Epithelial cell of proximal tubule (primary cell): ENCODE data around the gene TBC1D9B. TPM values are rescaled to one million over a fixed set of nuclear protein-coding genes. Genes with fewer than 3 reads are reported as not detected.
A peak's percentile ranks its signal among the peaks of the same experiment; 100 is the strongest.
"Not testable (repeated sequence)": the region's sequence is repeated elsewhere in the genome, so short reads cannot be mapped to it uniquely, and the experiment has no call there.

Experiments used
- DNase-seq: peaks from one replicate; pipeline ENCODE4 v3.0.0-alpha.2; 2011; ENCODE audit warnings: low read depth
- H3K4me3 ChIP-seq: 2 replicates; pipeline ENCODE4 v1.5.1; 2011; ENCODE audit warnings: low read depth, mild to moderate bottlenecking, low read length
- total RNA-seq: library from RNA; depleted of rRNA; stranded (reverse); fragments of >200 nt; gene quantifications from 2 replicates; pipeline ENCODE4 v1.2.3, GENCODE V29; 2015
- TF ChIP-seq, protein P1 (sequence below): conservative IDR thresholded peaks from 2 replicates; pipeline ENCODE4 v1.5.1; 2012; ENCODE audit warnings: low read depth, mild to moderate bottlenecking, low read length

The TBC1D9B gene
- total RNA-seq, 1 donor from 2014 or later: 69.0 TPM

DNA sequence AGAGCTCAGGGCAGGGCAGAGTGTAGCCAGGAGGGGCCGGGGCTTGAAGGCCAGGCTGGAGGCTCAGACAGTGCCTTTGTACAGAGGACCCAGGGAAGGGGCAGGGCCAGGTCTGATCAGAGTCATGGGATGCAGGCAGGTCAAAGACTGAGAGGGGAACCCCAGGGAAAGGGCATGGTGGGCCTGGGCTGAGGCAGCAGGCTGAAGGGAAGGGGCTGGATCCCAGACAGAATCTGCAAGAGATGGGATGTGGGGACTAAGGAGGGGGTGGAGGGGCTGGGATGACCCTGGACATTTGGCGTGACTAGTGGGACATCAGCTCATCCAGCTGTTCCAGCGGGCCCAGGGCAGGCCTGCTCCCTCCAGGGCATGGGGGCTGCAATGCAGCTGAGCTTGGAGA is 33.6 kb downstream of the TBC1D9B start:
- DNase-seq: no peak
- no peak overlapping the region for H3K4me3 ChIP-seq
- TF ChIP-seq, protein P1, sequence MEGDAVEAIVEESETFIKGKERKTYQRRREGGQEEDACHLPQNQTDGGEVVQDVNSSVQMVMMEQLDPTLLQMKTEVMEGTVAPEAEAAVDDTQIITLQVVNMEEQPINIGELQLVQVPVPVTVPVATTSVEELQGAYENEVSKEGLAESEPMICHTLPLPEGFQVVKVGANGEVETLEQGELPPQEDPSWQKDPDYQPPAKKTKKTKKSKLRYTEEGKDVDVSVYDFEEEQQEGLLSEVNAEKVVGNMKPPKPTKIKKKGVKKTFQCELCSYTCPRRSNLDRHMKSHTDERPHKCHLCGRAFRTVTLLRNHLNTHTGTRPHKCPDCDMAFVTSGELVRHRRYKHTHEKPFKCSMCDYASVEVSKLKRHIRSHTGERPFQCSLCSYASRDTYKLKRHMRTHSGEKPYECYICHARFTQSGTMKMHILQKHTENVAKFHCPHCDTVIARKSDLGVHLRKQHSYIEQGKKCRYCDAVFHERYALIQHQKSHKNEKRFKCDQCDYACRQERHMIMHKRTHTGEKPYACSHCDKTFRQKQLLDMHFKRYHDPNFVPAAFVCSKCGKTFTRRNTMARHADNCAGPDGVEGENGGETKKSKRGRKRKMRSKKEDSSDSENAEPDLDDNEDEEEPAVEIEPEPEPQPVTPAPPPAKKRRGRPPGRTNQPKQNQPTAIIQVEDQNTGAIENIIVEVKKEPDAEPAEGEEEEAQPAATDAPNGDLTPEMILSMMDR: no peak

DNA sequence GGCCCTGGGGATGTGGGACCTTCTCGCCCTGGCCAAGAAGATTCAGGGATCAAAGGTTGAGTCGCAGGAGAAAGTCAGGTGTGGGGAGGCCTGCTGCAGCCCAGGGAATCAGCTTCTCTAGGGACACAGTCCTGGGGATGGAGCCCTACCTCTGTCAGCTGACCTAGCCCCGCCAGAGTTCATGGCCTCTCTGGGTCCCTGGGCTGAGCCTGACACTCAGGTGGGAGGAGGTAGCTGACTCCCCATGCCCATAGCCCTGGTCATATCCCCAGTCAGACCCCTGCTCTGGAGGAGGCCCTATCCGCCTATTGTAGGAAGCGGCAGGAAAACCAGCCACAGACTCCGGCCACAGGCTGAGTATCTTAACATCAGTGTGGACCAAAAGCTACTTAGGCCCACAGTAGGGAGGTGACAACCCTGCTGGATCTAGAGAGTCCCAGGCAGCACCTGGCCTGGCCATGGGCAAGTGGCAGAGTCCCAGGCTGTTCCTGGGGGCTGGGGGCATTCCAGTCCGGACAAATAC is 34.0 kb downstream of the TBC1D9B start:
- TF ChIP-seq, protein P1: no peak
- no peak overlapping the region for H3K4me3 ChIP-seq
- DNase-seq: no peak

DNA sequence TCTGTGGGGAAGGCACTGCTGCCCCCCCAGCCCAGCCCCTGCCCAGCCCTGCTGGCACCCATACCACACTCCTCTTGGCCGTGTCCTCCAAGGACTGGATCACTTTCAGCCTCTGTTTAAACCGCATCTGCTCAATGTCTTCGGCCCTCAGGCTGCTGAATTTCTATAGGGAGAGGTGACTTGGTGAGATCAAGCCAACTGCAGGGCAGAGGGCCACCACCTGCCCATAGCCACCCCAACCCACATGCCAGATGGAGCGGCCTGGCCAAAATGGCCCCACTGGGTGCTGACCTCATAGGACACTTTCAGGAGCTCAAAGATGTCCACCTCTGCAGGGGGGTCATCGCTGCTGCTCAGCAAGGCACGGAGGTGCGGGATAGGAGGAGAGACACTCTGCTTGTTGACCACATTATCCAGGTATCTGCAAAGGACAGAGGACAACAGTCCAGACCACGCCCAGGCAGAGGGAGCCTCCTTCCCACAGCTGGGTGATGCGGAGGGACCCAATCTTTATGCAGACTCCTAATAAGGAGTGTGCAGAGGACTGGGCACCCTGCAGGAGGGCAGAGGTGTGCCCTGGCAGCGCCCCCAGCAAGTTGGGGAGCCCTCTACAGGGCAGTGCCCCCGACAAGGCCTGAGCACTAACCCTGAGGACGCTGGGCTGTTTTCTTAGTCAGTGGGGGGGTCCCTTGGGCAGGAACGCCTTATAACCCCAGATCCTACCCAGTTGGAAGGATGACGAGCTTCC is 34.7 kb downstream of the TBC1D9B start:
- no peak for DNase-seq
- no peak overlapping the region for H3K4me3 ChIP-seq
- TF ChIP-seq, protein P1: no peak

DNA sequence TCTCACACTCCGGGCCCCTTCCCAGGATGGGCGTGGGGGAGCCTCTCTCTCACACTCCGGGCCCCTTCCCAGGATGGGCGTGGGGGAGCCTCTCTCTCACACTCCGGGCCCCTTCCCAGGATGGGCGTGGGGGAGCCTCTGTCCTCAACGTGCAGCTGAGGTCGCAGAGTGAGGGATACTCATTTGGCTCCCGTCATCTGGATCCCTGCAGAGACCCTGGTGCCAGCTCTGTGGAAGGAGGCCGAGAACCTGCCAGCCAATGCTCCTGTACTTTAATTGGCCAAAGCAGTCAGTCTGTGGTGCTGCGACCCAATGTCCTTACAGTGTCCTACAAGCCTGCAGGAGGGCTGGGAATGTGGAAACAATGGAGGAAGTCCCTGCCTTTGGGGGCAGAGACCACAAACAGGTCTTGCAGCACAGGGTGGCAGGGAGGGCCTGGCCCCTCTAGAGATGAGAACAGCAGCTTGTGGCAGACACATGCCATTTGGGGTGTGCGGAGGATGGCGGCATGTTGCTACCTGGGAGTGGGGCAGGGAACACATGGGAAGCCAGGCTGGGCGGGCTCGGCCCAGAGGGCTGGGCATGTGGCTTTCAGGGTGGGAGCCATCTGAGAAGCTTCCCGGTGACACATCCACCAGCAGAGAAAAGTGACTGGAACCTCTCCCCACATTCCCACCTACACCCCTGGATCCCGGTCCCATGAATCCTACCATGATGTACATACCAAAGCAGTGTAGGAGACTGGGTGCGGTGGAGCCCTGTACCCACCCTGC is 35.5 kb downstream of the TBC1D9B start:
- TF ChIP-seq, protein P1: no peak
- no peak overlapping the region for H3K4me3 ChIP-seq
- no peak for DNase-seq

DNA sequence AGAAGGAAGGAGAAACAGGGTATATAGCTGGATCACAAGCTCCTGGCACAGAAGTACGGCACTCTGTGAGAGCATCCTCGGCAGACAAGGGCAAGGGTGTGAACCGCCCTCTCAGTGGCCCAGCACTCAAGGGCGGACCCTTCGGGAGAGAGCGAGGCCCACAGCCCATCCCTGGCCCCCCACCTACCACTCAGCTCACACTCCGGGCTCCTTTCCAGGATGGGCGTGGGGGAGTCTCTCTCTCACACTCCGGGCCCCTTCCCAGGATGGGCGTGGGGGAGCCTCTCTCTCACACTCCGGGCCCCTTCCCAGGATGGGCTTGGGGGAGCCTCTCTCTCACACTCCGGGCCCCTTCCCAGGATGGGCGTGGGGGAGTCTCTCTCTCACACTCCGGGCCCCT is 36.2 kb downstream of the TBC1D9B start:
- H3K4me3 ChIP-seq, DNase-seq: not testable (repeated sequence)

DNA sequence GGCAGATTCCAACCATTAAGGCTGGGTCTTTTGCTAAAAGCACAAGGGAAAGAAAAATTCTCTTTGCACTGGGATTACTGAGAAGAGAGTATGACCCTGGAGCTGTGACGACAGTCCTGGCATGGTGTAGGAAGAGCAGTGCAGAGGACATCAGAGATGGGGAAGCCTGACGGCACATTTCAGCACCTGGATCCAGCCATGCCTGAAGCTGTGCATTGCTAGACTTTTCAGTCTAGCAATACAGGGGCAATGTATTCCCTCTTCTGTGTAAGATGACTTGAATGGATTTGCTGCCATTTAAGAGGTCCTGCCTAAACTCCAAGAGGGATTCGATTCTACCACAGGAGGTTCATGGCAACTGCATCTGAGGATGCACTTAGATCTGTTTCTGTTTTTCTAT is 36.7 kb downstream of the TBC1D9B start:
- TF ChIP-seq, protein P1: no peak
- H3K4me3 ChIP-seq: no peak overlapping the region
- DNase-seq: no peak

DNA sequence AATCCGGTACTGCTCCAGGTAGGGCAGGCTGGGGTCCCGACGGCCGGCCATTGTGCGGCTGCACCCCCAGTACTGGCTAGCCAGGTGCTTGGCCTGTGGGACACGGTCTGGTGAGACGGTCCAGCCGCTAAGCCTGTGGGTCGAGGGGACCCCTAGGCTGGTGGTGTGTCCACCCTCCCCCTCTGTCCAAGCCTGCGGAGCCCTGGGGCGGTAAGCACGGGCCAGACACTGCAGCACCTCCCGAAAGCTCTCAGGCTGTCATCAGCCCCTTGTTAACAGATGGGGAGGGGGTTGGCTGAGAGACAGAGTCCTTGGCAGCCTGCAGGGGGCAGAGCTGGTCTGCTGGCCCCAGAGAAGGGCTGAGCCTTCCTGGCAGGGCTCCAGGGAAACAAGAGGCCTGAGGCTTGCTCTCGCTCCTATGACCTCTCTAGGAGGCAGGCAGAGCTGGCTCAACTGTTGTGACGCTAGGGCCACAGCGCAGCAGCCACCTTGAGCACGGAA is 37.2 kb downstream of the TBC1D9B start:
- TF ChIP-seq, protein P1: peak; percentile 45
- no peak overlapping the region for H3K4me3 ChIP-seq
- DNase-seq: no peak
